Sigmoid colon (tissue), 7 donors: ENCODE measurements around the gene SETD3. TPM values are rescaled to one million over a fixed set of nuclear protein-coding genes. Genes with fewer than 3 reads are reported as not detected.

ENCODE experiments used
- DNase-seq: peaks from one replicate; pipeline ENCODE4 v3.0.0-alpha.2; 2019
- H3K27ac ChIP-seq, 4 donors: fragments of 200-600 bp; sonication (generic); one replicate each; pipeline ENCODE4 v1.5.1; 2016 to 2019; ENCODE audit warnings: mild to moderate bottlenecking in 1 of 4
- H3K27me3 ChIP-seq, 3 donors: fragments of 200-600 bp; sonication (generic); one replicate each; pipeline ENCODE4 v1.5.1; 2019; ENCODE audit warnings: mild to moderate bottlenecking in 1 of 3
- H3K36me3 ChIP-seq, 4 donors: fragments of 200-600 bp; sonication (generic); one replicate each; pipeline ENCODE4 v1.5.1; 2016 to 2019
- H3K4me1 ChIP-seq, 4 donors: fragments of 200-600 bp; sonication (generic); one replicate each; pipeline ENCODE4 v1.5.1; 2017 to 2019
- H3K4me3 ChIP-seq, 4 donors: fragments of 200-600 bp; sonication (generic); one replicate each; pipeline ENCODE4 v1.5.1; 2017 to 2019; ENCODE audit warnings: mild to moderate bottlenecking in 2 of 4, moderate library complexity in 1 of 4
- H3K9me3 ChIP-seq, 4 donors: fragments of 200-600 bp in 3 of 4; sonication (generic) in 3 of 4; one replicate each; pipeline versions ENCODE4 v1.5.1 to v1.6.1; 2013 to 2019
- CTCF ChIP-seq, 4 experiments: fragments of 450-650 bp in 3 of 4; fragments of 200-600 bp in 1 of 4; IDR thresholded peaks; one replicate each; pipeline ENCODE4 v1.5.1; 2016 to 2019; ENCODE audit warnings: antibody characterized with exemption in 4 of 4, mild to moderate bottlenecking in 3 of 4, moderate library complexity in 2 of 4
- EP300 ChIP-seq, 4 donors: sonication (generic); formaldehyde crosslinking; IDR thresholded peaks; one replicate each; pipeline ENCODE4 v1.6.1; 2017; ENCODE audit warnings: antibody characterized with exemption in 4 of 4
- POLR2A ChIP-seq, 2 donors: fragments of 450-650 bp; IDR thresholded peaks; one replicate each; pipeline ENCODE4 v1.6.1; 2016; ENCODE audit warnings: antibody characterized with exemption in 2 of 2, mild to moderate bottlenecking in 2 of 2, moderate library complexity in 2 of 2
- POLR2AphosphoS5 ChIP-seq, 4 donors: sonication (generic); formaldehyde crosslinking; IDR thresholded peaks; one replicate each; pipeline ENCODE4 v1.6.1; 2017; ENCODE audit warnings: antibody characterized with exemption in 4 of 4
- WGBS, 2 donors: extraction: QIAGEN DNeasy Blood & Tissue Kit; methylation state at CpG; one replicate each; pipeline ENCODE4 v1.1.7; 2013; 5-methylcytosine and 5-hydroxymethylcytosine counted together
- intact Hi-C: fragments of 100-400 bp; cut with DNase I; formaldehyde crosslinking; loops from one replicate; pipeline ENCODE4 v1.15.1; 2023
- polyA plus RNA-seq, 3 donors: library from polyadenylated mRNA; stranded (reverse); fragments of 200-250 nt; gene quantifications; one replicate each; pipeline ENCODE4 v1.2.3, GENCODE V29; 2013
- total RNA-seq, 4 donors: library from RNA; depleted of rRNA; stranded (reverse); fragments of >200 nt; gene quantifications; one replicate each; pipeline ENCODE4 v1.1.0, GENCODE V29; 2016
- donor health status: healthy with polysubstance abuse.
- donor health status: Bipolar disorder and iron deficiency.
- donor health status: healthy.

SETD3 gene
- total and polyA plus RNA-seq, 7 donors = 34.6 to 164 (median 130) TPM

- no peaks in the 10 kb centered on the region for H3K36me3 ChIP-seq
- peaks cover 0 to 55% (median 13%) of the 10 kb centered on the region in 3 donors for H3K27me3 ChIP-seq
- no peaks in the 10 kb centered on the region for H3K9me3 ChIP-seq
- no peak overlapping the region for H3K4me3 ChIP-seq
- no peaks in the 10 kb centered on the region for H3K4me1 ChIP-seq
- intact Hi-C loops = no loop called here
- H3K27ac ChIP-seq = no peak overlapping the region
- DNase-seq = no peak
- WGBS, 2 donors = 79% methylated on average over 18 of the region's 18 CpGs
- TF ChIP-seq CTCF (IDR thresholded peaks at IDR 0.05) (no peak), POLR2A (IDR thresholded peaks at IDR 0.05) (no peak), POLR2AphosphoS5 (IDR thresholded peaks at IDR 0.05) (no peak), EP300 (IDR thresholded peaks at IDR 0.05) (no peak)
These were observed 99.5 kb downstream of the SETD3 start for GRCh38 chr14:99380991-99381687.

- DNase-seq = no peak
- H3K4me1 ChIP-seq = no peaks in the 10 kb centered on the region
- intact Hi-C loops = no loop called here
These were observed 100.3 kb downstream of the SETD3 start for GRCh38 chr14:99380402-99380801.

GRCh38 chr14:99378782-99379214, 101.9 kb downstream of the SETD3 start:
- intact Hi-C loops = no loop called here
- Histone ChIP-seq H3K4me3 (no peak overlapping the region), H3K4me1 (no peaks in the 10 kb centered on the region), H3K27ac (no peak overlapping the region), H3K27me3 (peaks cover 0 to 39% (median 7%) of the 10 kb centered on the region in 3 donors), H3K9me3 (no peaks in the 10 kb centered on the region), H3K36me3 (no peaks in the 10 kb centered on the region)
- no peak for DNase-seq
- WGBS, 2 donors = 15 to 61% methylated on average over 9 of the region's 9 CpGs
- TF ChIP-seq EP300 (IDR thresholded peaks at IDR 0.05) (no peak), CTCF (IDR thresholded peaks at IDR 0.05) (no peak), POLR2AphosphoS5 (IDR thresholded peaks at IDR 0.05) (no peak), POLR2A (IDR thresholded peaks at IDR 0.05) (no peak)

More at GRCh38 chr14:99380402-99380801, 100.3 kb downstream of the SETD3 start:
- no peaks in the 10 kb centered on the region for H3K9me3 ChIP-seq
- H3K27ac ChIP-seq = no peak overlapping the region
- TF ChIP-seq CTCF (IDR thresholded peaks at IDR 0.05) (no peak), POLR2AphosphoS5 (IDR thresholded peaks at IDR 0.05) (no peak), EP300 (IDR thresholded peaks at IDR 0.05) (no peak), POLR2A (IDR thresholded peaks at IDR 0.05) (no peak)
- H3K27me3 ChIP-seq = peaks cover 0 to 48% (median 7%) of the 10 kb centered on the region in 3 donors
- 57 to 59% methylated on average over 5 of the region's 5 CpGs for WGBS, 2 donors
- no peak overlapping the region for H3K4me3 ChIP-seq
- no peaks in the 10 kb centered on the region for H3K36me3 ChIP-seq

GRCh38 chr14:99377951-99378350, 102.7 kb downstream of the SETD3 start:
- peaks cover 0 to 31% (median 7%) of the 10 kb centered on the region in 3 donors for H3K27me3 ChIP-seq
- WGBS, 2 donors = 83 to 86% methylated on average over 9 of the region's 9 CpGs
- no peak overlapping the region for H3K27ac ChIP-seq
- no peaks in the 10 kb centered on the region for H3K36me3 ChIP-seq
- no peaks in the 10 kb centered on the region for H3K4me1 ChIP-seq
- no peak for DNase-seq
- H3K4me3 ChIP-seq = no peak overlapping the region
- intact Hi-C loops = no loop called here
- no peaks in the 10 kb centered on the region for H3K9me3 ChIP-seq
- TF ChIP-seq POLR2A (IDR thresholded peaks at IDR 0.05) = no peak
- no peak for TF ChIP-seq POLR2AphosphoS5 (IDR thresholded peaks at IDR 0.05)
- TF ChIP-seq CTCF (IDR thresholded peaks at IDR 0.05) = no peak
